BLaER1 treated with 17β-estradiol and CSF1 and Interleukin-3, amounts not matched to agents 10 nM and 100 nM (cell line): Measurements from ENCODE around the gene LCN9.

Experiments used
- H3K27ac ChIP-seq, 11 experiments: shearing (Covaris generic); formaldehyde crosslinking; 2 replicates each; pipeline ENCODE4 v1.8.1; 2022
- H3K27me3 ChIP-seq, 11 experiments: shearing (Covaris generic); formaldehyde crosslinking; 2 replicates each; pipeline ENCODE4 v1.8.1; 2022
- H3K36me3 ChIP-seq, 11 experiments: shearing (Covaris generic); formaldehyde crosslinking; 2 replicates each; pipeline ENCODE4 v1.8.1; 2022
- H3K4me1 ChIP-seq, 10 experiments: shearing (Covaris generic); formaldehyde crosslinking; 2 replicates each; pipeline ENCODE4 v1.8.1; 2022
- H3K4me2 ChIP-seq, 11 experiments: shearing (Covaris generic); formaldehyde crosslinking; 2 replicates each; pipeline ENCODE4 v1.8.1; 2022
- H3K4me3 ChIP-seq, 10 experiments: shearing (Covaris generic); formaldehyde crosslinking; 2 replicates each; pipeline ENCODE4 v1.8.1; 2022
- H3K9ac ChIP-seq, 11 experiments: shearing (Covaris generic); formaldehyde crosslinking; 2 replicates each; pipeline ENCODE4 v1.8.1; 2022
- H3K9me3 ChIP-seq, 11 experiments: shearing (Covaris generic); formaldehyde crosslinking; replicated peaks in 1 of 11; 2 replicates each; pipeline ENCODE4 v1.8.1; 2022
- H4K20me1 ChIP-seq, 11 experiments: shearing (Covaris generic); formaldehyde crosslinking; 2 replicates each; pipeline ENCODE4 v1.8.1; 2022
- Cebpa-rat ChIP-seq, 11 experiments: shearing (Covaris generic); IDR thresholded peaks; 2 replicates each; pipeline ENCODE4 v1.8.1; 2022

LCN9 gene

DNA sequence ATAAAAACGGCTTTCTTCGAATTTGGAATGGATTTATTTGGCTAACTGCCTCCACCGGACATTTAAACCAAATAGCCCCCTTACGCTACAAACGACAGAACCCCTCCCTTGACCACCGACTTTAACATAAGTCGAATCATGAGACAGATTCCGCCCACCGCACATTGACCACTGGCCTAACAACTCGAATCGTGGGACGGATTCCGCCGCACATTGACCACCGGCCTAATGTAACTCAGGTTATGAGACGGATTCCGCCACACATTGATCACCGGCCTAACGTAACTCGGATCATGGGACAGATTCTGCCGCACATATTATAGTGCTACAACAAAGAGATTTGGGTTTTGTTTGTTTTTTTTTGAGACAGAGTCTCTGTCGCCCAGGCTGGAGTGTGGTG is 2.7 kb upstream of the LCN9 start:
- H3K4me1 ChIP-seq: peaks cover 0 to 4% (median 0%) of the 10 kb centered on the region in 10 experiments; a peak in 1 of 20 replicates
- H4K20me1 ChIP-seq: no peaks in the 10 kb centered on the region
- H3K4me3 ChIP-seq: no peak overlapping the region
- H3K36me3 ChIP-seq: no peaks in the 10 kb centered on the region
- H3K9ac ChIP-seq: no peak overlapping the region
- TF ChIP-seq Cebpa-rat (IDR thresholded peaks at IDR 0.05): no peak
- no peaks in the 10 kb centered on the region; a peak in 1 of 22 replicates for H3K27me3 ChIP-seq
- H3K9me3 ChIP-seq: no peaks in the 10 kb centered on the region
- H3K4me2 ChIP-seq: no peak overlapping the region
- H3K27ac ChIP-seq: no peak overlapping the region

DNA sequence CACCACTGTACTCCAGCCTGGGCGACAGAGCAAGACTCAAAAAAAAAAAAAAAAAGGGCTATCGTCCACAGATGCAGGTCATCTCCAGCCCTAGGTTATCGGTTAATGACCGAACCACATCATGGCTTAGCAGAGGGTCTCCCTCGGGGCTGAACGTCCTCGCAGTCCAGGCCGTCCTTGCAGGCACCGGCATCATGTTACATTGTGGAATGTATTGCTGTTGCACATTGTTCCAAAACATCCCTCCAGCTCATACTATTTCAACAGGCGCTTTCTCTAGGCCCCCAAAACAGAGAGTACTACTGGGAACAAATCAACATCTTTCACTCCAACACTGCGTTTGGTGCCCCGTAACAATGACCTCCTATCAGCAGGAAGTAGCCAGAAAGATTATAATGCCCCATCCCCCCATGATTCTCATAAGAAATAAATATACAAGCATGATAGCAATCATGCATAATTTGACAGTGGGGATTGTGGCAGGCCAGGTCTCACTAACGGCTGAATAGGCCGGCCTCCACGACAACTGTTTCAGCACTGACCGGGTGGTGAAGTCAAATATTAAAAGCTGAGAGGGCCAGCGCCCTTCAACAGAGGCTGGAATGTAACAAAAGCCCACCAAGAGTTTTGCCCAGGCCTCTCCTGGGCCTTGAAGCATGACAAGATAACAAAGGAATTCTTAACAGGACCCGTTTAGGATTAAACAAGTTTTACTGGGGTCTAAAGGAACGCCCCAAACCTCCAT is 1.1 kb upstream of the LCN9 start:
- H3K9me3 ChIP-seq: no peaks in the 10 kb centered on the region
- H3K36me3 ChIP-seq: no peaks in the 10 kb centered on the region
- no peak overlapping the region for H3K4me2 ChIP-seq
- TF ChIP-seq Cebpa-rat (IDR thresholded peaks at IDR 0.05): no peak
- no peaks in the 10 kb centered on the region for H4K20me1 ChIP-seq
- H3K27ac ChIP-seq: no peak overlapping the region
- H3K4me1 ChIP-seq: peaks cover 0 to 9% (median 8%) of the 10 kb centered on the region in 10 experiments; a peak in 12 of 20 replicates
- no peak overlapping the region for H3K9ac ChIP-seq
- no peak overlapping the region for H3K4me3 ChIP-seq
- H3K27me3 ChIP-seq: no peaks in the 10 kb centered on the region; a peak in 1 of 22 replicates

DNA sequence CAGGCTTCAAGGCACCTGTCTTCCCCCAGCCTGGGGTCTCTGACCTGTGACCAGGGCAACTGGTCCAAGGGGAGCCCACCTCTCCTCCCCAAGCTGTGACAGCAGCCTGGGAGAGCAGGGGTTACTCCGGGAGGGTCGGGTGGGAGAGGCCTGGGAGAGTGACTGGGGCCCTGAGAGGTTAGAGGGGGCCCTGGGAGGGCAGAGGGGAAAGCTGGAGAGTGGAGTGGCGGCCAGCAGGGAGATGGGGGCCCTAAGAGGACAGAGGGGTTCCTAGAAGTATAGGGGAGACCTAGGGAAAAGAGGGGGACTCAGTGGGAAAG is 302 bp downstream of the LCN9 start:
- no peak for TF ChIP-seq Cebpa-rat (IDR thresholded peaks at IDR 0.05)
- Histone ChIP-seq H3K4me3 (no peak overlapping the region), H3K4me2 (no peak overlapping the region), H3K27ac (no peak overlapping the region), H3K27me3 (no peaks in the 10 kb centered on the region; a peak in 1 of 22 replicates), H3K9ac (no peak overlapping the region), H4K20me1 (no peaks in the 10 kb centered on the region), H3K9me3 (peaks cover 0 to 1% (median 0%) of the 10 kb centered on the region in 11 experiments; a peak in 2 of 22 replicates), H3K36me3 (no peaks in the 10 kb centered on the region), H3K4me1 (peaks cover 0 to 9% (median 8%) of the 10 kb centered on the region in 10 experiments; a peak in 12 of 20 replicates)

DNA sequence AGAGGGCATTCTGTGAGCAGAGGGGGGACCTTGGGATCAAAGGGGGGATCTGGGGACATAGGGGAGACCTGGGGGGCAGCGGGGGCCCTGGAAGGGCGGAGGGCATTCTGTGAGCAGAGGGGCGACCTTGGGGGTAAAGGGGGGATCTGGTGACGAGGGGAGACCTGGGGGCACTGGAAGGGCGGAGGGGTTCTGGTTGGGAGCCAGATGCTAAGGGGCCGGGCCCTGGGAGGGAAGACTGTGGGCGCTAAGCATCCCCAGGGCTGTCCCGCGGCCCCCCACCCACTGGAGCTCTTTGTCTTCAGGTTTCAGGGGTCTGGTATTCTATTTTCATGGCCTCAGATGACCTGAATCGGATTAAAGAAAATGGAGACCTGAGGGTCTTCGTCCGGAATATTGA is 748 bp downstream of the LCN9 start:
- H3K9ac ChIP-seq: no peak overlapping the region
- no peaks in the 10 kb centered on the region; a peak in 1 of 22 replicates for H3K27me3 ChIP-seq
- H3K4me3 ChIP-seq: no peak overlapping the region
- peaks cover 0 to 6% (median 3%) of the 10 kb centered on the region in 11 experiments; a peak in 10 of 22 replicates for H3K9me3 ChIP-seq
- no peaks in the 10 kb centered on the region for H3K36me3 ChIP-seq
- no peak overlapping the region for H3K27ac ChIP-seq
- TF ChIP-seq Cebpa-rat (IDR thresholded peaks at IDR 0.05): no peak
- H3K4me2 ChIP-seq: no peak overlapping the region
- H4K20me1 ChIP-seq: no peaks in the 10 kb centered on the region
- H3K4me1 ChIP-seq: peaks cover 0 to 9% (median 8%) of the 10 kb centered on the region in 10 experiments; a peak in 12 of 20 replicates

DNA sequence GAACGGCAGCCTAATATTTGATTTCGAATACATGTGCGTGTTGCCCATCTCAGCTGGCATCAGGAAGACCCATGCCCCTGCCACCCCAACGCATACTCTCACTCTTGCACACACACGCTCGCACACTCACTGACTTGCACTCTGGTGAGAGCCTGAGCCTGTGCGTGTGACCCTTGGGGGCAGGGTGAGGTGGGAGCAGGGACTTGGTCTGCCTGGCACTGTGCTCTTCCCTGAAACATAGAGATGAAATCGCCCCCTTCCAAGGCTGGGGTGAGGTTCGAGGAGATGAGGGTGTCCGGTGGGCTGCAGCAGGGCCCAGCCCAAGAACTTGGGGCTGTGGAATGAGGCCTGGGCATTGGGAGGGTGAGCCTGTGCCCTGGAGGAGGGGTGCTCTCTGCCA is 1.2 kb downstream of the LCN9 start:
- H3K9ac ChIP-seq: no peak overlapping the region
- no peak overlapping the region for H3K4me2 ChIP-seq
- no peak overlapping the region for H3K27ac ChIP-seq
- H3K36me3 ChIP-seq: no peaks in the 10 kb centered on the region
- no peaks in the 10 kb centered on the region; a peak in 1 of 22 replicates for H3K27me3 ChIP-seq
- TF ChIP-seq Cebpa-rat (IDR thresholded peaks at IDR 0.05): no peak
- H3K9me3 ChIP-seq: peaks cover 2 to 10% (median 7%) of the 10 kb centered on the region in 11 experiments; a peak in 14 of 22 replicates
- no peaks in the 10 kb centered on the region for H4K20me1 ChIP-seq
- H3K4me1 ChIP-seq: peaks cover 0 to 9% (median 8%) of the 10 kb centered on the region in 10 experiments; a peak in 12 of 20 replicates
- no peak overlapping the region for H3K4me3 ChIP-seq

DNA sequence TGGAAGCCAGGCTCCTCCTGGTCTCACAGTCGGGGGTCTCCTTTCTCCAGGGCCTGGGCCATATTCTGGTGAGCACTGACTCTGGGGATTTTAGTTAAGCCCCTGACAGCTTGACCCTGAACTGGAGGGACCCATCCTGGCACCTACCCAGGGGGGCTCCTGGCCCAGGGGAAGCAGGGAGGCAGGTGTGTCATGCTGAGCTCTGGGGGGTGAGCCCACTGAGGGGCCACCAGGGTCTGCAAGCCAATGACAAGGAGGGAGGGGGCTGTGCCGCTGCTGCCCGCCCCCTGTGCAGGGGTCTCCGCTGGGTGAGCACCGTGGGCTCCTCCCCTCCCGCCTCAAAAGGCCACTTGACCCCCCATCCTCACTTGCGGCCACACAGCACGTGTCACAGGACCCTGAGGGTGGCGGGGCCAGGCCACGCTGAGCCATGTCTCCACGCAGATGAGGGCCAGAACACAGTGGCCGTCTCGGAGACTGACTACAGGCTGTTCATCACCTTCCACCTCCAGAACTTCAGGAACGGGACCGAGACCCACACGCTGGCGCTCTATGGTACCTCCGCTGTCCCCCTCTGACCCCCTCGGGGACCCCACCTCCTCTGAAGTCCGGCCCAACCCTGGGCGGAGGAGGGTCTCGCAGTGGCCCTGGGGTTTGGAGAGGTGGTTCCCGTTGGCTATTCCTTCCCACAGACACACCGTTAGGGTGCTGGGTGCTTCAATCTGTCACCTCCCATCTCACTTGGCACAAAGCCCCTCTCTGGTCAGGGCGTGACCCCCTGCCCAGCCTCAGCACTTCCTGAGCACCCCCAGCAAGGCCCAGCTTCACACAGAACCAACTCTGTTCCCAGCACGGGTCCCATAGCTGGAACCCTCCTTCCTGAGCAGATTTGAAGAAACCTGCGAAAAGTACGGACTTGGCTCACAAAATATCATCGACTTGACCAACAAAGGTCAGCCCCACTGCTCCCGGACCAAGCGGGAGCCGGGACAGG is 2.0 kb downstream of the LCN9 start:
- H4K20me1 ChIP-seq: no peaks in the 10 kb centered on the region
- H3K36me3 ChIP-seq: no peaks in the 10 kb centered on the region
- H3K9ac ChIP-seq: no peak overlapping the region
- H3K27me3 ChIP-seq: no peaks in the 10 kb centered on the region; a peak in 1 of 22 replicates
- peak overlapping the region in 3 of 11 experiments; percentile 19 to 26 (median 20); a peak in 4 of 22 replicates for H3K4me2 ChIP-seq
- peaks cover 0 to 9% (median 8%) of the 10 kb centered on the region in 10 experiments; a peak in 12 of 20 replicates for H3K4me1 ChIP-seq
- no peak overlapping the region for H3K27ac ChIP-seq
- peaks cover 6 to 16% (median 14%) of the 10 kb centered on the region in 11 experiments; a peak in 14 of 22 replicates for H3K9me3 ChIP-seq
- no peak for TF ChIP-seq Cebpa-rat (IDR thresholded peaks at IDR 0.05)
- no peak overlapping the region for H3K4me3 ChIP-seq

DNA sequence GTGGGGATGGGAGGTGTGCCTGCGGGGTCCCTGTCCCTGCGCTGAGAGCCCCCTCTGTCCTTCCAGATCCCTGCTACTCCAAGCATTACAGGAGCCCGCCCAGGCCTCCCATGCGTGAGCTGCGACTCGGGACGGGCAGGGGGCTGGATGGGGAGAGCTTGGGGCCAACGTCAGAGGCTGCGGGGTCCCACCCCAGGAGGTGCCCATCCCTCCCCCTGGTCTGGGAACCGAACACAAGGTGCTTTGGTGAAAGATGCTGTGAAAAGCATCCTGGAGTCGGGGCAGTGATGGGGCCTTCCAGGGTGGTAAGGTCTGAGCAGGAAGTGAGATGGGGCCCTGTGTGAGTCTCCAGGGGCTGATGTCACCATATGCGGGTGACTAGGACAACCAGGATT is 2.7 kb downstream of the LCN9 start:
- Histone ChIP-seq H3K9ac (no peak overlapping the region), H3K27ac (no peak overlapping the region), H3K4me3 (no peak overlapping the region), H3K9me3 (peaks cover 6 to 16% (median 14%) of the 10 kb centered on the region in 11 experiments; a peak in 14 of 22 replicates), H3K36me3 (no peaks in the 10 kb centered on the region), H4K20me1 (no peaks in the 10 kb centered on the region), H3K4me1 (peaks cover 0 to 9% (median 8%) of the 10 kb centered on the region in 10 experiments; a peak in 12 of 20 replicates), H3K4me2 (peak overlapping the region in 6 of 11 experiments; percentile 13 to 42 (median 23); a peak in 10 of 22 replicates), H3K27me3 (no peaks in the 10 kb centered on the region; a peak in 1 of 22 replicates)
- TF ChIP-seq Cebpa-rat (IDR thresholded peaks at IDR 0.05): no peak

DNA sequence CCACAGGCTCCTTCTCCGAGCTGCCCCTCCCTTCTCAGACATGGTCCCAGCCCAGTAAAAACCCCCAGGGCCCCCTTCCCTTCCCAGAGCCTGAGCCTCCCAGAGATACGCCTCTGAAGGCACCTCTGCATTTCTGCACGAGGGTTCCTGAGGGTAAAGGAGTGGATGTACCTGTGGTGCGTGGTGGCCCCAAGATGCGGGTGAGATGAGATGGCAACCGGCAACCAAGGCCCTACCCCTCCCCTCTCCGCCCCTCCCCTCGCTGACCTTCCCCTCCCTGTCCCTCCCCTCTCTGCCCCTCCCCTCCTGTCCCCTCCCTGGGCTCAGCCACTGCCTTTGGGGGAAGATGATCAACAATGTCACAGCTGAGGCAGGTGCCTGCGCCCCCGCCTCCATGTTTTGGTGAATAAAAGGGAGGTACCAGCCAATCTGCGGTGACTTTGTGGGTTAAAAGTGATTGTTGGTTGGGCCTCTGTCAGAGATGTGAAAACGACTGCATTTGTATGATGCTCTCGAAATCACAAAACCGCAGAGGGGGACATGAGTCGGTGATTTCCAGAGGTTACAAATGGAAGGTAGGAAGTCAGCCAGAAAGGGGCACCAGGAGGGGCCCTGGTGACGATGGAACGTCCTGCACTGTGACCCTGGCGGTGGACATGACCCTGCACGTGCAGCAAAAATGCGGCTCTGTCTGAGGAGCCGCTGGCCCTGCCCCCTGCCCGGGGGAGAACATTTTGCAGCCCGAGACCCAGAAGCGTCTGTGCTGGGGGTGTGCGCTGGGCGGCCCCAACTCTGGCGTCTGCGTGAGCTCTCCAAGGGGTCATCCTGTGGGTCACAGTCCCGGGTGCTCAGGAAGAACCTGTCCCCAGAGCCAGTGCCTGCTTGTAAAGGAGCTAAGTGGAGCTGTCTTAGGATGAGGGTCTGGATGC is 3.7 kb downstream of the LCN9 start:
- Histone ChIP-seq H3K27ac (no peak overlapping the region), H3K4me2 (peak overlapping the region in 2 of 11 experiments; percentile 13 to 26; a peak in 2 of 22 replicates), H4K20me1 (no peaks in the 10 kb centered on the region), H3K4me3 (no peak overlapping the region), H3K9me3 (peaks cover 6 to 16% (median 14%) of the 10 kb centered on the region in 11 experiments; a peak in 14 of 22 replicates), H3K36me3 (no peaks in the 10 kb centered on the region), H3K27me3 (no peaks in the 10 kb centered on the region; a peak in 1 of 22 replicates), H3K4me1 (peaks cover 0 to 9% (median 8%) of the 10 kb centered on the region in 10 experiments; a peak in 12 of 20 replicates), H3K9ac (no peak overlapping the region)
- no peak for TF ChIP-seq Cebpa-rat (IDR thresholded peaks at IDR 0.05)
